ENCODE measurements around the gene ZNF333.
"Not testable (repeated sequence)": the region's sequence is repeated elsewhere in the genome, so short reads cannot be mapped to it uniquely, and the experiment has no call there.

Gene ZNF333

DNA sequence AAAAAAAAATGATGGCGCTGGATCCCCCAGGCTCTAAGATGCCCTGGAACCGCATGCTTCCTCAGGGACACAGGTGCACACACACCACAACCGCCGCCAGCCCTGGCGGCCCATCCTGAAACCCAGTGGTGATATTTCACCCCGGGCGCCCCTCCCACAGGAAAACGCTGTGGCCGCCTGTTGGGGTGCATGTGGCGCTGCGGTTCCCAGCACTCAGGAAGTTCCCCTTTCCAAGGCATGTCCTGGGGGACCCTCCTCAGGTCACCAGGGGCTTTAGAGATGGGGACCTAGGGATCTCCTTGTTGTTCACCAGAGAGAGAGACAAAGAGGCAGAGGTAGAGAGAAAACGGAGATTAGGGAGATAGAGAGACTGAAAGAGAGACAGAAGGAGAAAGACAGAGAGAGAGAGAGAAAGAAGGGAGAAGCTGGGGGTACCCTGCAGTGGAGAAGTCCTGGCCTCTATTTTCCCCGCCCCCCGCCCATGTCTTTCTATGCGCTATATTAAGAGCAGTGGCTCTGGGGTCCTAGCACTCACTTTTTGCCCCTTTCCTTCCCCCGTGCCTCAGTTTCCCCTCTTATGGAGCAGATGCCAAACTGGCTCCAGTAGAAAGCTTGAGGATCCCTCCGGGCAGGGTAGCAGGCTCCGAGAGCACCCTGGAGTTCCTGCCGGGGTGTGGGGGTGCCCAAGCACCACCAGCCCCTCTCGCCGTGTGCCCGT, 86.2 kb downstream of the ZNF333 start:
- Histone ChIP-seq H3K4me1 (ENCODE audit: control insufficient read depth, low read length) (peaks cover 3% of the 10 kb centered on the region; the same call in 1 of the 2 replicates), H4K20me1 (ENCODE audit: control insufficient read depth, insufficient read depth, low read depth, low read length) (no peaks in the 10 kb centered on the region), H3K4me3 (ENCODE audit: low read length) (no peak overlapping the region), H3K4me2 (ENCODE audit: low read length) (no peak overlapping the region), H3K9me2 (replicated peaks; ENCODE audit: control insufficient read depth, low read length) (no peaks in the 10 kb centered on the region), H3K9me3 (ENCODE audit: control insufficient read depth, insufficient read depth, low read length) (no peaks in the 10 kb centered on the region), H3K79me2 (ENCODE audit: control insufficient read depth, low read length) (no peaks in the 10 kb centered on the region), H3K27me3 (ENCODE audit: control insufficient read depth, low read length) (no peaks in the 10 kb centered on the region), H3F3A (ENCODE audit: control insufficient read depth, insufficient read depth) (no peaks in the 10 kb centered on the region), H3K36me3 (ENCODE audit: control insufficient read depth, low read length) (no peaks in the 10 kb centered on the region), H3K27ac (ENCODE audit: low read depth, low read length) (no peak overlapping the region)
- TF ChIP-seq, protein P1, sequence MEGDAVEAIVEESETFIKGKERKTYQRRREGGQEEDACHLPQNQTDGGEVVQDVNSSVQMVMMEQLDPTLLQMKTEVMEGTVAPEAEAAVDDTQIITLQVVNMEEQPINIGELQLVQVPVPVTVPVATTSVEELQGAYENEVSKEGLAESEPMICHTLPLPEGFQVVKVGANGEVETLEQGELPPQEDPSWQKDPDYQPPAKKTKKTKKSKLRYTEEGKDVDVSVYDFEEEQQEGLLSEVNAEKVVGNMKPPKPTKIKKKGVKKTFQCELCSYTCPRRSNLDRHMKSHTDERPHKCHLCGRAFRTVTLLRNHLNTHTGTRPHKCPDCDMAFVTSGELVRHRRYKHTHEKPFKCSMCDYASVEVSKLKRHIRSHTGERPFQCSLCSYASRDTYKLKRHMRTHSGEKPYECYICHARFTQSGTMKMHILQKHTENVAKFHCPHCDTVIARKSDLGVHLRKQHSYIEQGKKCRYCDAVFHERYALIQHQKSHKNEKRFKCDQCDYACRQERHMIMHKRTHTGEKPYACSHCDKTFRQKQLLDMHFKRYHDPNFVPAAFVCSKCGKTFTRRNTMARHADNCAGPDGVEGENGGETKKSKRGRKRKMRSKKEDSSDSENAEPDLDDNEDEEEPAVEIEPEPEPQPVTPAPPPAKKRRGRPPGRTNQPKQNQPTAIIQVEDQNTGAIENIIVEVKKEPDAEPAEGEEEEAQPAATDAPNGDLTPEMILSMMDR (IDR thresholded peaks at IDR 0.05; ENCODE audit: low read depth, low read length, poor library complexity, severe bottlenecking) = no peak
- TF ChIP-seq EZH2phosphoT487 (IDR thresholded peaks at IDR 0.05; ENCODE audit: borderline replicate concordance, low read length) = no peak

DNA sequence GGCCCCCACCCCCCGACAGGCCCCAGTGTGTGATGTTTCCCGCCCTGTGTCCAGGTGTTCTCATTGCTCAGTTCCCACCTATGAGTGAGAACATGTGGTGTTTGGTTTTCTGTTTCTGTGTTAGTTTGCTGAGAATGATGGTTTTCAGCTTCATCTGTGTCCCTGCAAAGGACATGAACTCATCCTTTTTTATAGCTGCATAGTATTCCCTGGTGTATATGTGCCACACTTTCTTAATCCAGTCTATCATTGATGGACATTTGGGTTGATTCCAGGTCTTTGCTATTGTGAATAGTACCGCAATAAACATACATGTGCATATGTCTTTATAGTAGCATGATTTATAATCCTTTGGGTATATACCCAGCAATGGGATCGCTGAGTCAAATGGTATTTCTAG, 87.8 kb downstream of the ZNF333 start:
- H3K4me3 ChIP-seq (ENCODE audit: low read length); H3K27ac ChIP-seq (ENCODE audit: low read depth, low read length); H3K9me3 ChIP-seq (ENCODE audit: control insufficient read depth, insufficient read depth, low read length); H3K4me2 ChIP-seq (ENCODE audit: low read length); H4K20me1 ChIP-seq (ENCODE audit: control insufficient read depth, insufficient read depth, low read depth, low read length); H3K9me2 ChIP-seq (replicated peaks; ENCODE audit: control insufficient read depth, low read length); H3K27me3 ChIP-seq (ENCODE audit: control insufficient read depth, low read length); H3K36me3 ChIP-seq (ENCODE audit: control insufficient read depth, low read length); H3F3A ChIP-seq (ENCODE audit: control insufficient read depth, insufficient read depth); H3K79me2 ChIP-seq (ENCODE audit: control insufficient read depth, low read length); H3K4me1 ChIP-seq (ENCODE audit: control insufficient read depth, low read length): not testable (repeated sequence)

DNA sequence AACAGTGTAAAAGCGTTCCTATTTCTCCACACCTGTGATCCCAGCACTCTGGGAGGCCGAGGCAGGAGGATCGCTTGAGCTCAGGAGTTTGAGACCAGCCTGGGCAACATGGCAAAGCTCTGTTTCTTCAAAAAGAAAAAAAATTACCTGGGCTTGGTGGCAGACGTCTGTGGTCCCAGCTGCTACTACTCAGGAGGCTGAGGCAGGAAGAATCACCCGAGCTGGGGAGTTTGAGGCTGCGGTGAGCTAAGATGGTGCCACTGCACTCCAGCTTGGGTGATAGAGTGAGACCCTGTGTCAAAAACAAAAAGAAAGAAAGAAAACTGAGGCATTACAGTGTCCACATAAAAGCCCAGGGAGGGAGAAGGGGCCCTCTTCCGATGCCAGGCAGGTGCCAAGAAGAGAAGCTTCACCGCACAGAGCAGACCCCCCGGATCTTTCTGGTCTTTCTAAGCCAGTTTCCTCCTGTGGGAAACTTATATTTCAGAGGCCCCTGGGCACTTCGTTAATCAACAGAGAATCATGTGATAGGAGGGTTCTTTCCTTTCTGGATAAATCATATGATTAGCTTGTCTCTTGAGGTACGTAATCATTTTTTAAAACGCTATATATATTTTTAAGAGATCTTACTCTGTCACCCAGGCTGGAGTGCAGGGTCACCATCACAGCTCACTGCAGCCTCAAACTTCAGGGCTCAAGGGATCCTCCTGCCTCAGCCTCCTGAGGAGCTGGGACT, 88.4 kb downstream of the ZNF333 start, which contains the start of gene ADGRE2:
Gene ADGRE2 (minus strand): TSS at position 451 of the 736 bp plus-strand sequence. CDS start 1,804 bp downstream, outside the sequence.
- not testable (repeated sequence) for H3K79me2 ChIP-seq (ENCODE audit: control insufficient read depth, low read length); H3K4me3 ChIP-seq (ENCODE audit: low read length); H3K9me2 ChIP-seq (replicated peaks; ENCODE audit: control insufficient read depth, low read length); H4K20me1 ChIP-seq (ENCODE audit: control insufficient read depth, insufficient read depth, low read depth, low read length); H3K9me3 ChIP-seq (ENCODE audit: control insufficient read depth, insufficient read depth, low read length); H3K36me3 ChIP-seq (ENCODE audit: control insufficient read depth, low read length); H3K27ac ChIP-seq (ENCODE audit: low read depth, low read length); H3K4me2 ChIP-seq (ENCODE audit: low read length); H3K4me1 ChIP-seq (ENCODE audit: control insufficient read depth, low read length); H3K27me3 ChIP-seq (ENCODE audit: control insufficient read depth, low read length); H3F3A ChIP-seq (ENCODE audit: control insufficient read depth, insufficient read depth)

DNA sequence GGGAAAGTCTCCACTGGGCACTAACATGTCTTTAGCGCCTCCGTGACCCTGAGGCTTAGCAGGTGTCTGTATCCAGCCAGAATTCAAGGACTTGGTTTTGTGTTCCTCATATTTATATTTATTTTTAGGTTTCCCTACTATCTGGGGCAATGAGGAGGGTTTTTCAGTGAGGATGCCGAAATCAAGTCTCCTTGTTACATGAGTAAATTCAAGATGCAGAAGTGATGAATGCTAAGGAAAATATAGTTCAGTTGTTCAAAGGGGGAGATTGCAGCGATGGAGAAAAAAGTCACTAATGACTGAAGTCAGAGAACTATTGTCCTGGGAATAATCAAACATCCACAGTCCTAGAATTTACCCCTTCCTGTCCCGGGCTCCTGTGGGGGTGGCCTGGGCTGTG, 89.3 kb downstream of the ZNF333 start:
- no peak overlapping the region for H3K27ac ChIP-seq (ENCODE audit: low read depth, low read length)
- H3K9me3 ChIP-seq (ENCODE audit: control insufficient read depth, insufficient read depth, low read length) = no peaks in the 10 kb centered on the region
- H3K4me3 ChIP-seq (ENCODE audit: low read length) = no peak overlapping the region
- TF ChIP-seq EZH2phosphoT487 (IDR thresholded peaks at IDR 0.05; ENCODE audit: borderline replicate concordance, low read length) = no peak
- TF ChIP-seq, protein P1 (IDR thresholded peaks at IDR 0.05; ENCODE audit: low read depth, low read length, poor library complexity, severe bottlenecking) = no peak
- H3K4me2 ChIP-seq (ENCODE audit: low read length) = no peak overlapping the region
- no peaks in the 10 kb centered on the region for H4K20me1 ChIP-seq (ENCODE audit: control insufficient read depth, insufficient read depth, low read depth, low read length)
- no peaks in the 10 kb centered on the region for H3K36me3 ChIP-seq (ENCODE audit: control insufficient read depth, low read length)
- H3K79me2 ChIP-seq (ENCODE audit: control insufficient read depth, low read length) = no peaks in the 10 kb centered on the region
- H3F3A ChIP-seq (ENCODE audit: control insufficient read depth, insufficient read depth) = no peaks in the 10 kb centered on the region
- H3K27me3 ChIP-seq (ENCODE audit: control insufficient read depth, low read length) = peaks cover 2% of the 10 kb centered on the region; the same call in 1 of the 2 replicates
- no peaks in the 10 kb centered on the region for H3K4me1 ChIP-seq (ENCODE audit: control insufficient read depth, low read length)
- H3K9me2 ChIP-seq (replicated peaks; ENCODE audit: control insufficient read depth, low read length) = no peaks in the 10 kb centered on the region

DNA sequence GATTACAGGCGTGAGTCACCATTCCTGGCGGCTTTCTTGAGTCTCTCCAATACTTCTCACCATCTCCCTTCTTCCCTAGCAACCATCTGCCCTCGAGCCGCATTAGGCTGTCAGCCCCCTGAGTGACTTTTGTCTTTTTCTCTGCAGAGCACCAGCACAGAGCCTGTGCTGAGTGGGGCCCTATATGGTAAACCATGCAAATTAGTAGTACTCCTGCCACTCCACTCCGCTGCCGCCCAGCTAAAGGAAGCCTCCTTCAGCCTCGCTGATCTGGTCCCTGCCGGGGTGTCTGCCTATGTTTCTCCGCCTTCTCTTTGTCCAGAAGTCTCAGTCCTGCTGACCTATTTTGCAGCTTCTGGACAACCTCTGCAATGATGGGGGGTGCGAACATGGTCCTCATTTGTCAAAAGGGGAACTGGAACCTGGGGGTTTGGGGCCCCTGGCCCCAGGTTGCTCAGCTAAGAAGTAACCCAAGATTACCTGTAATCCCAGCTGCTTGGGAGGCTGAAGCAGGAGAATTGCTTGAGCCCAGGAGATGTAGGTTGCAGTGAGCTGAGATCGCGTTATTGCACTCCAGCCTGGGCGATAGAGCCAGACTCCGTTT, 90.9 kb downstream of the ZNF333 start:
- not testable (repeated sequence) for H3K4me1 ChIP-seq (ENCODE audit: control insufficient read depth, low read length); H3K4me3 ChIP-seq (ENCODE audit: low read length); H3K27ac ChIP-seq (ENCODE audit: low read depth, low read length); H3K9me2 ChIP-seq (replicated peaks; ENCODE audit: control insufficient read depth, low read length); H4K20me1 ChIP-seq (ENCODE audit: control insufficient read depth, insufficient read depth, low read depth, low read length); H3K36me3 ChIP-seq (ENCODE audit: control insufficient read depth, low read length); H3K27me3 ChIP-seq (ENCODE audit: control insufficient read depth, low read length); H3F3A ChIP-seq (ENCODE audit: control insufficient read depth, insufficient read depth); H3K9me3 ChIP-seq (ENCODE audit: control insufficient read depth, insufficient read depth, low read length); H3K79me2 ChIP-seq (ENCODE audit: control insufficient read depth, low read length); H3K4me2 ChIP-seq (ENCODE audit: low read length)

DNA sequence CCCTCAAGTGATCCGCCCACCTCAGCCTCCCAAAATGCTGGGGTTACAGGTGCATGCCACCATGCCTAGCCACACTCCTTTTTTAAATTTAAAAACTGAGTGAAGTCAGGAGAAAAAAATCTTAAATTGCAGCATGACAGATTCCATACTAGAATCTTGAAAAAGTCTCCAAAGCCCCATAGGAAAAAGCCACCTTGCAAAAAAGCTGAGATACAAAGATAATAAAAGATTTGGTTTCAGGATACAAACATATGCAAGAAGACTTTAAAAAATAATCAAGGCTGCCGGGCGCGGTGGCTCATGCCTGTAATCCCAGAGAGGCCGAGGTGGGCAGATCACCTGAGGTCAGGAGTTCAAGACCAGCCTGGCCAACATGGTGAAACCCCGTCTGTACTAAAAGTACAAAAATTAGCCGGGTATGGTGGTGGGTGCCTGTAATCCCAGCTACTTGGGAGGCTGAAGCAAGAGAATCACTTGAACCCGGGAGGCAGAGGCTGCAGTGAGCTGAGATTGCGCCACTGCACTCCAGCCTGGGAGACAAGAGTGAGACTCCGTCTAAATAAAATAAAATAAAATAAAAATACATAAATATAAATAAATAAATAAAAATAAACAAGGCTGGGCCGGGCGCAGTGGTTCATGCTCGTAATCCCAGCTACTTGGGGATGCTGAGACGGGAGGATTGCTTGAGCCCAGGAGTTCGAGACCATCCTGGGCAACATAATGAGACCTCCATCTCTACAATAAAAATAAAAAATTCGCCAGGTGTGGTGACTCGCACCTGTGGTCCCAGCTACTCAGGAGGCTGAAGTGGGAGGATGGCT, 92.1 kb downstream of the ZNF333 start:
- not testable (repeated sequence) for H3K79me2 ChIP-seq (ENCODE audit: control insufficient read depth, low read length); H3K4me3 ChIP-seq (ENCODE audit: low read length); H3F3A ChIP-seq (ENCODE audit: control insufficient read depth, insufficient read depth); H4K20me1 ChIP-seq (ENCODE audit: control insufficient read depth, insufficient read depth, low read depth, low read length); H3K4me1 ChIP-seq (ENCODE audit: control insufficient read depth, low read length); H3K27me3 ChIP-seq (ENCODE audit: control insufficient read depth, low read length); H3K27ac ChIP-seq (ENCODE audit: low read depth, low read length); H3K9me2 ChIP-seq (replicated peaks; ENCODE audit: control insufficient read depth, low read length); H3K4me2 ChIP-seq (ENCODE audit: low read length); H3K36me3 ChIP-seq (ENCODE audit: control insufficient read depth, low read length); H3K9me3 ChIP-seq (ENCODE audit: control insufficient read depth, insufficient read depth, low read length)
